B cell (primary cell): Measurements from ENCODE around the gene GPC5. TPM values are rescaled to one million over a fixed set of nuclear protein-coding genes. Genes with fewer than 3 reads are reported as not detected.

Experiments
- ATAC-seq: fragments of 200-7000 bp; cut with Tn5 transposase; one replicate; pipeline ENCODE4 v1.10.0; 2021; ENCODE audit warnings: low read depth, mild to moderate bottlenecking, moderate number of reproducible peaks, moderate library complexity
- CTCF ChIA-PET: fragments of 350-600 bp; sonication (Branson Sonifier 250); formaldehyde crosslinking; loops from one replicate; lab custom pipeline; 2021; ENCODE audit warnings: antibody characterized with exemption, inconsistent platforms; lab: Charles Lee
- POLR2A ChIA-PET: fragments of 350-600 bp; sonication (Branson Sonifier 250); formaldehyde crosslinking; loops from one replicate; lab custom pipeline; 2021; ENCODE audit warnings: antibody characterized with exemption; lab: Charles Lee
- DNase-seq: peaks from one replicate; pipeline ENCODE4 v3.0.0; 2013
- H2AFZ ChIP-seq: 2 replicates; pipeline ENCODE4 v1.6.1; 2012; ENCODE audit warnings: mild to moderate bottlenecking, low read depth, low read length; ENCODE audit not compliant: insufficient read depth, poor library complexity, severe bottlenecking
- H3K27ac ChIP-seq, 2 donors: 1 replicate in 1 of 2; 2 replicates in 1 of 2; pipeline ENCODE4 v1.5.1; 2012 to 2013; ENCODE audit warnings: low read length in 2 of 2, mild to moderate bottlenecking in 2 of 2, moderate library complexity in 1 of 2
- H3K27me3 ChIP-seq, 4 experiments: fragments of 200-600 bp in 1 of 4; sonication (generic) in 1 of 4; replicated peaks in 1 of 4; 1 replicate in 2 of 4; 2 replicates in 2 of 4; pipeline versions ENCODE4 v1.6.1 to v1.7.0; 2013 to 2016; ENCODE audit warnings: low read length in 3 of 4, mild to moderate bottlenecking in 2 of 4, mixed read lengths in 1 of 4, moderate library complexity in 1 of 4; ENCODE audit not compliant: insufficient read depth in 4 of 4, control insufficient read depth in 3 of 4; ENCODE audit errors: control extremely low read depth in 1 of 4
- H3K36me3 ChIP-seq, 2 experiments: replicated peaks in 1 of 2; 1 replicate in 1 of 2; 2 replicates in 1 of 2; pipeline versions ENCODE4 v1.6.1 to v1.7.1; 2013; ENCODE audit warnings: low read length in 1 of 2; ENCODE audit not compliant: insufficient read depth in 2 of 2, control insufficient read depth in 1 of 2; ENCODE audit errors: control extremely low read depth in 1 of 2, extremely low read depth in 1 of 2
- H3K4me1 ChIP-seq, 2 donors: fragments of 200-600 bp in 1 of 2; sonication (generic) in 1 of 2; 1 replicate in 1 of 2; 2 replicates in 1 of 2; pipeline versions ENCODE4 v1.5.1 to v1.6.1; 2013 to 2017; ENCODE audit warnings: low read length in 2 of 2; ENCODE audit not compliant: control insufficient read depth in 2 of 2, insufficient read depth in 2 of 2
- H3K4me2 ChIP-seq: replicated peaks from 2 replicates; pipeline ENCODE3; 2012; ENCODE audit warnings: mild to moderate bottlenecking, low read depth, low read length; ENCODE audit not compliant: poor library complexity, severe bottlenecking
- H3K4me3 ChIP-seq, 5 experiments: fragments of 200-600 bp in 1 of 5; sonication (generic) in 1 of 5; 1 replicate in 3 of 5; 2 replicates in 2 of 5; pipeline versions ENCODE4 v1.5.1 to v1.7.0; 2011 to 2016; ENCODE audit warnings: low read length in 4 of 5, mild to moderate bottlenecking in 4 of 5, low read depth in 2 of 5, control low read depth in 1 of 5, moderate library complexity in 1 of 5; ENCODE audit not compliant: insufficient read depth in 1 of 5; ENCODE audit errors: control extremely low read depth in 1 of 5, extremely low read depth in 1 of 5
- H3K79me2 ChIP-seq: fragments of 200-600 bp; sonication (generic); one replicate; pipeline ENCODE4 v1.6.0; 2016; ENCODE audit warnings: low read length; ENCODE audit not compliant: control insufficient read depth, insufficient read depth
- H3K9ac ChIP-seq: fragments of 200-600 bp; sonication (generic); 2 replicates; pipeline ENCODE4 v1.6.1; 2017; ENCODE audit warnings: mild to moderate bottlenecking, low read length, moderate library complexity
- H3K9me3 ChIP-seq, 3 donors: one replicate each; pipeline versions ENCODE4 v1.6.1 to v1.7.1; 2013; ENCODE audit warnings: low read length in 2 of 3; ENCODE audit not compliant: control insufficient read depth in 2 of 3, insufficient read depth in 1 of 3; ENCODE audit errors: control extremely low read depth in 1 of 3
- H4K20me1 ChIP-seq: 2 replicates; pipeline ENCODE4 v1.6.0; 2012; ENCODE audit warnings: mild to moderate bottlenecking, low read length; ENCODE audit not compliant: insufficient read depth, control insufficient read depth, poor library complexity, severe bottlenecking
- H3K27ac Mint-ChIP-seq: one replicate; pipeline ENCODE4 v1.8.0; 2021; ENCODE audit warnings: mixed read lengths
- H3K27me3 Mint-ChIP-seq: one replicate; pipeline ENCODE4 v1.8.0; 2021; ENCODE audit warnings: mixed read lengths
- H3K4me1 Mint-ChIP-seq: one replicate; pipeline ENCODE4 v1.8.0; 2021; ENCODE audit warnings: mixed read lengths
- H3K4me3 Mint-ChIP-seq: one replicate; pipeline ENCODE4 v1.8.0; 2021; ENCODE audit warnings: mixed read lengths
- H3K9me3 Mint-ChIP-seq: one replicate; pipeline ENCODE4 v1.8.0; 2022; ENCODE audit warnings: mixed read lengths; ENCODE audit not compliant: insufficient read depth
- CTCF ChIP-seq: fragments of 200-600 bp; IDR thresholded peaks from one replicate; pipeline ENCODE4 v1.8.0; 2022; ENCODE audit warnings: antibody characterized with exemption, mild to moderate bottlenecking
- EZH2 ChIP-seq: IDR thresholded peaks from 2 replicates; pipeline ENCODE4 v1.6.1; 2012; ENCODE audit warnings: borderline replicate concordance, low read depth, mild to moderate bottlenecking, moderate library complexity, low read length; ENCODE audit not compliant: insufficient read depth, poor library complexity, severe bottlenecking
- WGBS: methylation state at CpG from one replicate; pipeline ENCODE4 v1.1.5; 2013; ENCODE audit warnings: missing lambda C conversion rate; ENCODE audit not compliant: insufficient coverage; 5-methylcytosine and 5-hydroxymethylcytosine counted together
- intact Hi-C: fragments of 100-400 bp; cut with micrococcal nuclease; formaldehyde crosslinking; loops from one replicate; pipeline ENCODE4 v1.10.0; 2022
- polyA plus RNA-seq: library from polyadenylated mRNA; depleted of rRNA; stranded (reverse); fragments of >200 nt; gene quantifications from 2 replicates; pipeline ENCODE4 v1.2.3, GENCODE V29; 2012
- total RNA-seq, 2 donors: library from RNA; stranded (reverse); fragments of 120-200 nt in 1 of 2; gene quantifications; 1 replicate in 1 of 2; 2 replicates in 1 of 2; pipeline versions ENCODE4 v1.2.3 to v1.2.4, GENCODE V29; 2013 to 2022

GPC5 gene
- total and polyA plus RNA-seq, 2 donors (not counting 1 experiment from before 2014, with no cell fraction given), result 0.15 to 0.30 TPM

- ATAC-seq (no peak), DNase-seq (no peak)
- Histone ChIP-seq H3K4me3 (no peak overlapping the region), H3K9ac (no peak overlapping the region), H2AFZ (no peak overlapping the region), H3K36me3 (no peaks in the 10 kb centered on the region), H3K9me3 (peaks cover 0 to 3% (median 0%) of the 10 kb centered on the region in 3 donors), H3K27ac (no peak overlapping the region), H4K20me1 (no peaks in the 10 kb centered on the region), H3K4me1 (no peaks in the 10 kb centered on the region), H3K79me2 (no peaks in the 10 kb centered on the region), H3K27me3 (no peaks in the 10 kb centered on the region), H3K4me2 (no peak overlapping the region)
- Mint-ChIP-seq H3K4me3 (no peak overlapping the region), H3K4me1 (no peaks in the 10 kb centered on the region), H3K27me3 (no peaks in the 10 kb centered on the region), H3K27ac (no peak overlapping the region), H3K9me3 (peaks cover 2% of the 10 kb centered on the region)
- TF ChIP-seq CTCF (no peak), EZH2 (no peak)
- intact Hi-C loops, result no loop called here
- CTCF ChIA-PET, result no interaction called here
- no CpG with 5 or more reads among the region's 3 CpGs for WGBS
- POLR2A ChIA-PET, result no interaction called here
These were observed 1005.2 kb downstream of the GPC5 start for GRCh38 chr13:92403606-92404005.

GRCh38 chr13:92407858-92408257 is 1009.4 kb downstream of the GPC5 start:
- Histone ChIP-seq H4K20me1 (no peaks in the 10 kb centered on the region), H3K4me1 (no peaks in the 10 kb centered on the region), H3K79me2 (no peaks in the 10 kb centered on the region), H3K4me3 (no peak overlapping the region), H2AFZ (no peak overlapping the region), H3K9ac (no peak overlapping the region), H3K27ac (no peak overlapping the region), H3K9me3 (peaks cover 0 to 3% (median 0%) of the 10 kb centered on the region in 3 donors), H3K36me3 (no peaks in the 10 kb centered on the region), H3K27me3 (no peaks in the 10 kb centered on the region), H3K4me2 (no peak overlapping the region)
- intact Hi-C loops, result no loop called here
- Mint-ChIP-seq H3K4me1 (no peaks in the 10 kb centered on the region), H3K27ac (no peak overlapping the region), H3K27me3 (no peaks in the 10 kb centered on the region), H3K4me3 (no peak overlapping the region), H3K9me3 (peaks cover 4% of the 10 kb centered on the region)
- ChIA-PET POLR2A (no interaction called here), CTCF (no interaction called here)
- 83% methylated on average over 4 of the region's 7 CpGs for WGBS
- DNase-seq (no peak), ATAC-seq (no peak)
- no peak for TF ChIP-seq EZH2
- no peak for TF ChIP-seq CTCF
